Hepatocyte (in vitro differentiated cells): ENCODE measurements around the gene LSAMP. TPM values are rescaled to one million over a fixed set of nuclear protein-coding genes. Genes with fewer than 3 reads are reported as not detected.

Source experiments
- DNase-seq: peaks from one replicate; pipeline ENCODE4 v3.0.0-alpha.2; 2016; ENCODE audit warnings: low spot score
- H2AFZ ChIP-seq: fragments of 200-600 bp; sonication (generic); 2 replicates; pipeline ENCODE4 v1.6.0; 2016; ENCODE audit warnings: antibody characterized with exemption, mild to moderate bottlenecking
- H3K27ac ChIP-seq: fragments of 200-600 bp; sonication (generic); 2 replicates; pipeline ENCODE4 v1.5.1; 2016; ENCODE audit warnings: mild to moderate bottlenecking
- H3K27me3 ChIP-seq: fragments of 200-600 bp; sonication (generic); 2 replicates; pipeline ENCODE4 v1.6.1; 2016
- H3K36me3 ChIP-seq: fragments of 200-600 bp; sonication (generic); replicated peaks from 2 replicates; pipeline ENCODE4 v1.5.1; 2016; ENCODE audit warnings: low read depth; ENCODE audit not compliant: insufficient read depth
- H3K4me1 ChIP-seq: fragments of 200-600 bp; sonication (generic); 2 replicates; pipeline ENCODE4 v1.5.1; 2016; ENCODE audit warnings: mild to moderate bottlenecking, moderate library complexity; ENCODE audit not compliant: insufficient read depth
- H3K4me2 ChIP-seq: fragments of 200-600 bp; sonication (generic); 2 replicates; pipeline ENCODE4 v1.6.0; 2016
- H3K4me3 ChIP-seq: fragments of 200-600 bp; sonication (generic); 2 replicates; pipeline ENCODE4 v1.5.1; 2016; ENCODE audit warnings: mild to moderate bottlenecking
- H3K79me2 ChIP-seq: fragments of 200-600 bp; sonication (generic); 2 replicates; pipeline ENCODE4 v1.6.0; 2017; ENCODE audit warnings: mild to moderate bottlenecking
- H3K9me2 ChIP-seq: fragments of 200-600 bp; sonication (generic); replicated peaks from 2 replicates; pipeline ENCODE4 v1.6.0; 2017; ENCODE audit warnings: mild to moderate bottlenecking; ENCODE audit not compliant: insufficient read depth
- H3K9me3 ChIP-seq: fragments of 200-600 bp; sonication (generic); 2 replicates; pipeline ENCODE4 v1.5.1; 2016; ENCODE audit warnings: low read depth, mild to moderate bottlenecking
- H4K20me1 ChIP-seq: fragments of 200-600 bp; sonication (generic); 2 replicates; pipeline ENCODE4 v1.6.0; 2016; ENCODE audit warnings: mild to moderate bottlenecking; ENCODE audit not compliant: insufficient read depth, poor library complexity, severe bottlenecking
- CTCF ChIP-seq: fragments of 200-600 bp; sonication (generic); IDR thresholded peaks from 2 replicates; pipeline ENCODE4 v1.5.1; 2016; ENCODE audit warnings: antibody characterized with exemption, mild to moderate bottlenecking; ENCODE audit not compliant: poor library complexity
- EZH2 ChIP-seq: fragments of 200-600 bp; sonication (generic); IDR thresholded peaks from 2 replicates; pipeline ENCODE4 v1.6.1; 2016; ENCODE audit warnings: antibody characterized with exemption, mild to moderate bottlenecking, borderline replicate concordance
- EZH2phosphoT487 ChIP-seq: fragments of 200-600 bp; sonication (generic); IDR thresholded peaks from one replicate; pipeline ENCODE4 v1.6.1; 2018; ENCODE audit warnings: antibody characterized with exemption, mild to moderate bottlenecking, low read depth, moderate library complexity; ENCODE audit not compliant: unreplicated experiment, severe bottlenecking
- WGBS: methylation state at CpG from one replicate; pipeline ENCODE4 v1.1.6; 2016; ENCODE audit warnings: low lambda C conversion rate; ENCODE audit errors: missing lambda C conversion rate; 5-methylcytosine and 5-hydroxymethylcytosine counted together
- polyA plus RNA-seq: library from polyadenylated mRNA; unstranded; fragments of >200 nt; fragmentation: Nextera tagmentation; extraction: Ambion mirVana; gene quantifications from 2 replicates; pipeline ENCODE4 v1.2.1, GENCODE V29; 2016
- total RNA-seq: library from RNA; depleted of rRNA; stranded (reverse); fragments of >200 nt; gene quantifications from 2 replicates; pipeline ENCODE4 v1.2.3, GENCODE V29; 2014

LSAMP gene
- total and polyA plus RNA-seq, 2 experiments from 2014 or later = 15.1 to 22.3 TPM

DNA sequence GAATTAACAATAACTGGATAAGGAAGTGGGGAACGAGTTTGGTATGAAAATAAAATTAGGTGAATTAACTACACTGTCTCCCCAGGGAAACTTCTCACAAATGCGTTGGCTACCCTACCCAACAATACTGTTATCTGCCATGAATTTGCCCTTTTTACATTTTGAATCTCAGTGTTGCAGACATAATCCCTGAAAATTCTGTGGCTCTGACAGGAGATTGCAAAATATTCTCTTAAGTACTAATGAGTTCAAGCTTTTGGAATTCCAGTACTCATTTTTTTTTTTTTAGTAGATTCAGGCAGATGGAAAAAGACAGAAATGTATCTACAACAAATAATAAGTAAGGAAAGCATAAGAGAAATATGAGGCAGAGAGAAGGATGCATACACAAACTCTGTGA lies 332.6 kb downstream of the LSAMP start:
- TF ChIP-seq EZH2phosphoT487 = no peak
- no peak for TF ChIP-seq EZH2
- no peak for TF ChIP-seq CTCF
- H3K27me3 ChIP-seq = no peaks in the 10 kb centered on the region
- no peaks in the 10 kb centered on the region for H3K79me2 ChIP-seq
- H3K4me1 ChIP-seq = peaks cover 9% of the 10 kb centered on the region
- H3K27ac ChIP-seq = no peak overlapping the region
- H2AFZ ChIP-seq = no peak overlapping the region
- H3K36me3 ChIP-seq = no peaks in the 10 kb centered on the region
- H3K9me3 ChIP-seq = no peaks in the 10 kb centered on the region
- H3K9me2 ChIP-seq = no peaks in the 10 kb centered on the region
- 87% methylated on average over 2 of the region's 2 CpGs for WGBS
- DNase-seq = no peak
- H3K4me3 ChIP-seq = no peak overlapping the region
- H4K20me1 ChIP-seq = no peaks in the 10 kb centered on the region
- H3K4me2 ChIP-seq = no peak overlapping the region

DNA sequence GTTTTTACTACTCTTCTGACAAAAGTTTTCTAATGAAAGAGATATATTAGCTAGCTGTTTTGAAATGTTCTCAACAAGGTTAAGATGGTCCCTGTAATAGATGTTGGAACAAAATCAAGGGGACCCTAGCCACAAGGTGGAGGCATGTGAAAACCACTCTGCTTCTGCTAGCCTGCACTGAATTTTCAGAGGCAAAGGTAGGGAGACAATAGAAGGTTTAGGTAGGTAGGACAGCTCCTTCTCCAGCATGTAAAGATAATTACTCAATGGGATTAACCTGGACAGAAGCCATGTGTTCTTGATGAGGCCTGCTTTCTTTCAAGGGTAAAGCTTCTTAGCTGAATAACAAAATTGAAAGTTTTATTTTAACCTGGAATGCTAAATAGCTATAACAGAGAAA lies 333.5 kb downstream of the LSAMP start:
- Histone ChIP-seq H3K4me3 (no peak overlapping the region), H3K79me2 (no peaks in the 10 kb centered on the region), H3K4me2 (no peak overlapping the region), H2AFZ (no peak overlapping the region), H3K27me3 (no peaks in the 10 kb centered on the region), H4K20me1 (no peaks in the 10 kb centered on the region), H3K4me1 (peaks cover 9% of the 10 kb centered on the region), H3K36me3 (no peaks in the 10 kb centered on the region), H3K9me2 (no peaks in the 10 kb centered on the region), H3K9me3 (no peaks in the 10 kb centered on the region), H3K27ac (no peak overlapping the region)
- DNase-seq = no peak
- TF ChIP-seq EZH2phosphoT487 (no peak), EZH2 (no peak)

DNA sequence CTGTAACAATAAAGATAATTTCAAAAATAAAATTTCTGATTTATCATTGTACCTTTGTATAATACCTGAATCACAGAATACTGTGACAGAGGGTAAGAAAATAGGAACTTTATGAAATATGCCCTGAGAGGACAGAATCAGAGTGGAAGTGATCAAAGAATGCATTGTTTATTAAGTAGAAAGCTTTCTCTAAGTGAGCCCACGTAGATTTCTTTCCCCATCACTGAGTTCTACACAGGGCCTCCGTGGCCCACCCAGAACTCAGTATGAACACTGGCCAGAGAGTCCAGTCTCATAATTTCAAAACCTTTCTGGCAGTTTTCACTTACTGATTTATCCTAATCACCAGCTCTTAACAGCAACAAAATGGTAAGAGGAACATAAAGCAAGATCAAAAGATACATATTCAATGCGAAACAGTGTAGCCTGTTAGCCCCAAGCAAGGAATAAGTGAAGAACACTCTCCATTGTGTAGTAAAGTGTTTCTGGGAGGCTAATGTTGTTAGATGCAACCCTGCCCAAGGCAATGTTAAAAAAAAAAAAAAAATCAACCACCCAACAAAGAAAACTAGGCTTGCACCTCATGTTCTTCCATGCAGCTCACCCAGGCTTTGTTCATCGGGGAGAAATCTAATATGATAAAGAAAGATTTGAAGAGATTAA lies 341.3 kb downstream of the LSAMP start:
- TF ChIP-seq CTCF (no peak), EZH2phosphoT487 (no peak), EZH2 (no peak)
- no peaks in the 10 kb centered on the region for H3K4me1 ChIP-seq
- H3K27me3 ChIP-seq = no peaks in the 10 kb centered on the region
- H4K20me1 ChIP-seq = no peaks in the 10 kb centered on the region
- no peaks in the 10 kb centered on the region for H3K9me2 ChIP-seq
- WGBS = 66% methylated on average over 4 of the region's 4 CpGs
- no peaks in the 10 kb centered on the region for H3K36me3 ChIP-seq
- H2AFZ ChIP-seq = no peak overlapping the region
- no peak overlapping the region for H3K27ac ChIP-seq
- H3K4me3 ChIP-seq = no peak overlapping the region
- no peaks in the 10 kb centered on the region for H3K79me2 ChIP-seq
- H3K9me3 ChIP-seq = no peaks in the 10 kb centered on the region
- H3K4me2 ChIP-seq = no peak overlapping the region
- no peak for DNase-seq

GRCh38 chr3:116102037-116102436 lies 343.2 kb downstream of the LSAMP start:
- Histone ChIP-seq H3K27me3 (no peaks in the 10 kb centered on the region), H3K27ac (no peak overlapping the region), H3K36me3 (no peaks in the 10 kb centered on the region), H3K4me2 (no peak overlapping the region), H3K9me3 (no peaks in the 10 kb centered on the region), H3K9me2 (no peaks in the 10 kb centered on the region), H2AFZ (no peak overlapping the region), H3K4me1 (no peaks in the 10 kb centered on the region), H3K4me3 (no peak overlapping the region), H4K20me1 (no peaks in the 10 kb centered on the region), H3K79me2 (no peaks in the 10 kb centered on the region)
- TF ChIP-seq EZH2phosphoT487 = no peak
- no peak for TF ChIP-seq CTCF
- no peak for TF ChIP-seq EZH2
- no peak for DNase-seq
